SKM-1 (cell line): Measurements from ENCODE around the gene S100A10.

Experiments
- DNase-seq: peaks from one replicate; lab custom pipeline; 2025; ENCODE audit not compliant: unreplicated experiment; lab: John Stamatoyannopoulos, UW

S100A10 gene

GRCh38 chr1:151988405-151988923 lies 5.2 kb downstream of the S100A10 start:
- no peak for DNase-seq

GRCh38 chr1:151986501-151987190 lies 7.0 kb downstream of the S100A10 start:
- DNase-seq = no peak

GRCh38 chr1:151985768-151986167 lies 7.9 kb downstream of the S100A10 start:
- no peak for DNase-seq

GRCh38 chr1:151985270-151985669 lies 8.4 kb downstream of the S100A10 start:
- DNase-seq = no peak

- peak; percentile 44 for DNase-seq
These were observed 9.2 kb downstream of the S100A10 start for GRCh38 chr1:151984313-151984956.

GRCh38 chr1:151982300-151983005 lies 11.2 kb downstream of the S100A10 start:
- no peak for DNase-seq

- DNase-seq = no peak
These were observed 12.5 kb downstream of the S100A10 start for GRCh38 chr1:151981178-151981525.

- no peak for DNase-seq
These were observed 13.1 kb downstream of the S100A10 start for GRCh38 chr1:151980287-151981177.

- DNase-seq = no peak
These were observed 14.7 kb downstream of the S100A10 start for GRCh38 chr1:151978922-151979321.

- DNase-seq = no peak
These were observed 15.9 kb downstream of the S100A10 start for GRCh38 chr1:151977662-151978230.

GRCh38 chr1:151976858-151977257 lies 16.8 kb downstream of the S100A10 start:
- DNase-seq = no peak

GRCh38 chr1:151976015-151976343 lies 17.7 kb downstream of the S100A10 start:
- no peak for DNase-seq

- no peak for DNase-seq
These were observed 18.2 kb downstream of the S100A10 start for GRCh38 chr1:151975311-151976014.

GRCh38 chr1:151972542-151973248 lies 21.0 kb downstream of the S100A10 start:
- no peak for DNase-seq

- DNase-seq = no peak
These were observed 23.0 kb downstream of the S100A10 start for GRCh38 chr1:151970626-151971025.

GRCh38 chr1:151970128-151970527 lies 23.5 kb downstream of the S100A10 start:
- no peak for DNase-seq

GRCh38 chr1:151968791-151969399 lies 24.8 kb downstream of the S100A10 start:
- DNase-seq = no peak

GRCh38 chr1:151968058-151968457 lies 25.6 kb downstream of the S100A10 start:
- peak; percentile 55 for DNase-seq

GRCh38 chr1:151967091-151967490 lies 26.6 kb downstream of the S100A10 start:
- DNase-seq = no peak
